Mesothelial cell of epicardium (in vitro differentiated cells): Measurements from ENCODE around the gene KLHL10. TPM values are rescaled to one million over a fixed set of nuclear protein-coding genes. Genes with fewer than 3 reads are reported as not detected.

Experiments used
- DNase-seq, 2 experiments: peaks; one replicate each; pipeline ENCODE4 v3.0.0; 2021; ENCODE audit warnings: low spot score in 2 of 2; ENCODE audit not compliant: unreplicated experiment in 2 of 2
- H3K27ac Mint-ChIP-seq: 2 replicates; pipeline ENCODE4 v1.8.0; 2021; ENCODE audit warnings: mixed read lengths
- H3K27me3 Mint-ChIP-seq: 2 replicates; pipeline ENCODE4 v1.8.0; 2021; ENCODE audit warnings: low read depth, mixed read lengths
- H3K36me3 Mint-ChIP-seq: 2 replicates; pipeline ENCODE4 v1.8.0; 2021; ENCODE audit warnings: mixed read lengths
- H3K4me1 Mint-ChIP-seq: 2 replicates; pipeline ENCODE4 v1.8.0; 2021; ENCODE audit warnings: mixed read lengths
- H3K4me3 Mint-ChIP-seq: 2 replicates; pipeline ENCODE4 v1.8.0; 2021; ENCODE audit warnings: mild to moderate bottlenecking, moderate library complexity, mixed read lengths
- H3K9me3 Mint-ChIP-seq: 2 replicates; pipeline ENCODE4 v1.8.0; 2021; ENCODE audit warnings: mixed read lengths
- total RNA-seq: library from RNA; stranded (reverse); gene quantifications from 3 replicates; pipeline ENCODE4 v1.2.1, GENCODE V29; 2021
- TF ChIP-seq, protein P1 (sequence below): fragments of 200-600 bp; sonication (generic); IDR thresholded peaks from one replicate; pipeline ENCODE4 v1.5.0; 2021; ENCODE audit warnings: antibody characterized with exemption; ENCODE audit not compliant: unreplicated experiment

KLHL10 gene
- total RNA-seq, 1 donor from 2014 or later, result 0.27 TPM

DNA sequence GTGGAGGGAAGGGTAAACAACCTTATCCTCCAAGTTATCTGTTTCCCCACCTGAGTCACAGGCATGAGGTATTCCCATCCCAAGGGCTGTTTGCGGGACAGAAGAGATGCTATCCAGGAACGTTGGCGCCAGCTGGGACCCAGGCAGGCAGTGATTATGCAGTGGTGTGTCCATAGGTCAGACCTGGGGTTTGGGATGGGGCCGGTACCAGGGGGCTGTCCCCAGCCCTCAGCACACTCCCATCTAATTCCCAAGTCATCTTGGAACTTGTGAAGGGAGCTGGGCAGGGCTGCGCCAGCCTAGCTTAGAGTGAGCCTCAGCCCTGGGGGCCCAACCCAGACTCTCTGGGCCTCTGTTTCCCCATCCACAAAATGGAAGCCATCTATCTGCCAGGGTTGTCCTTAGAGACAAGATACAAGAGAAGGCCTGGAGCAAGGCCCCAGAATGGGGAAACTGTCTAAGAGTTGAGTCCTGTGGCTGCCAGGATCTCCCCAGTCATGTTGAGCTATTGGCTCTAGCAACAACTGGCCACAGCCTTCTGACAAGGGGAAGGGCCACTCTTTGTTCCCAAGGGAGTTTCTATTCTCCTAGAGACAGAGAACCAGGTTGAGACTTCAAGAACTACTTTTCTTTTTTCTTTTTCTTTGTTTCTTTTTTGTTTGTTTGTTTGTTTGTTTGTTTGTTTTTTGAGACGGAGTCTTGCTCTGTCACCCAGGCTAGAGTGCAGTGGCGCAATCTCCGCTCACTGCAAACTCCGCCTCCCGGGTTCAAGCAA is 41.3 kb upstream of the KLHL10 start:
- Mint-ChIP-seq H3K4me3 (no peak overlapping the region), H3K27me3 (no peaks in the 10 kb centered on the region), H3K36me3 (no peaks in the 10 kb centered on the region), H3K27ac (peak overlapping the region; percentile 67), H3K4me1 (peaks cover 41% of the 10 kb centered on the region), H3K9me3 (no peaks in the 10 kb centered on the region)
- DNase-seq, result no peak
- TF ChIP-seq, protein P1, sequence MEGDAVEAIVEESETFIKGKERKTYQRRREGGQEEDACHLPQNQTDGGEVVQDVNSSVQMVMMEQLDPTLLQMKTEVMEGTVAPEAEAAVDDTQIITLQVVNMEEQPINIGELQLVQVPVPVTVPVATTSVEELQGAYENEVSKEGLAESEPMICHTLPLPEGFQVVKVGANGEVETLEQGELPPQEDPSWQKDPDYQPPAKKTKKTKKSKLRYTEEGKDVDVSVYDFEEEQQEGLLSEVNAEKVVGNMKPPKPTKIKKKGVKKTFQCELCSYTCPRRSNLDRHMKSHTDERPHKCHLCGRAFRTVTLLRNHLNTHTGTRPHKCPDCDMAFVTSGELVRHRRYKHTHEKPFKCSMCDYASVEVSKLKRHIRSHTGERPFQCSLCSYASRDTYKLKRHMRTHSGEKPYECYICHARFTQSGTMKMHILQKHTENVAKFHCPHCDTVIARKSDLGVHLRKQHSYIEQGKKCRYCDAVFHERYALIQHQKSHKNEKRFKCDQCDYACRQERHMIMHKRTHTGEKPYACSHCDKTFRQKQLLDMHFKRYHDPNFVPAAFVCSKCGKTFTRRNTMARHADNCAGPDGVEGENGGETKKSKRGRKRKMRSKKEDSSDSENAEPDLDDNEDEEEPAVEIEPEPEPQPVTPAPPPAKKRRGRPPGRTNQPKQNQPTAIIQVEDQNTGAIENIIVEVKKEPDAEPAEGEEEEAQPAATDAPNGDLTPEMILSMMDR, result no peak

DNA sequence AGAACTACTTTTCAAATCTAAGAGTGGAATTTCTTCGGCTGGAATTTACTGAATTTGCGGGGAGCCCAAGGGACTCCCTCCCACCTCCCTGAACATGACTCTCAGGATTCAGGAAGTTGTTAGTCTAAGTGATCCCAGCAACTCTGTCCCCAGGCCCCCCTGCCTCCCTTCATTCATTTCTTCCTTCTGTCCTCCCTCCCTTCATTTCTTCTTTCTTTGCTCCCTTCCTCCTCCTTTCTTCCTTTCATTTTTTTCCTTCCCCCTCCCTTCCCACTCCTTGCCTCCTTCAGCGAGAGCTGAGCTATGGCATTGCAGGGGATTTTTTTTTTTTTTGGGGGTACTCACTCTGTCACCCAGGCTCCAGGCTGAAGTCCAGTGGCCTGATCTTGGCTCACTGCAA is 40.2 kb upstream of the KLHL10 start:
- no peak for DNase-seq
- Mint-ChIP-seq H3K27me3 (no peaks in the 10 kb centered on the region), H3K4me1 (peaks cover 40% of the 10 kb centered on the region), H3K36me3 (peaks cover 2% of the 10 kb centered on the region), H3K27ac (peak overlapping the region; percentile 34), H3K9me3 (no peaks in the 10 kb centered on the region), H3K4me3 (no peak overlapping the region)
- TF ChIP-seq, protein P1, result no peak

DNA sequence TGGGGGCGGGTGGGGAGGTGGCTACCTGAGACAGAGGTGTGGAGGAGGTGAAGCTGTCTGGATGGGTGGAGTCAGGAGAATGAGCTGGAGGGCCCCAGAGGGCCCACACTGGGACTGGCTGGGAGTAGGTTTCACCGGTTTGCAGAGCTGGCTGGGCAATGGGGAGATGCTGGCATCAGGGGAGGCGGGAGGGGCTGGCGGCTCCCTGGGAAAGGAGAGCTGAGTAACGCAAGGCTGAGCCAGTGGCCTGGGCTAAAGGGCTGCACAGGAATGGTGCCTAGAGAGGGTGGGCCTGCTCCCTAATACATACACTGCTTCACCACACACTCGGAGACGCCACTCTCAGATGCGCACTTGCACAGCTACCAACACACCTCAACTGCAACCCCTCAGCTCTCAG is 38.3 kb upstream of the KLHL10 start:
- H3K9me3 Mint-ChIP-seq, result no peaks in the 10 kb centered on the region
- DNase-seq, result no peak
- no peaks in the 10 kb centered on the region for H3K27me3 Mint-ChIP-seq
- TF ChIP-seq, protein P1, result no peak
- H3K27ac Mint-ChIP-seq, result peak overlapping the region; percentile 68
- H3K36me3 Mint-ChIP-seq, result peaks cover 4% of the 10 kb centered on the region
- H3K4me3 Mint-ChIP-seq, result no peak overlapping the region
- peaks cover 21% of the 10 kb centered on the region for H3K4me1 Mint-ChIP-seq

DNA sequence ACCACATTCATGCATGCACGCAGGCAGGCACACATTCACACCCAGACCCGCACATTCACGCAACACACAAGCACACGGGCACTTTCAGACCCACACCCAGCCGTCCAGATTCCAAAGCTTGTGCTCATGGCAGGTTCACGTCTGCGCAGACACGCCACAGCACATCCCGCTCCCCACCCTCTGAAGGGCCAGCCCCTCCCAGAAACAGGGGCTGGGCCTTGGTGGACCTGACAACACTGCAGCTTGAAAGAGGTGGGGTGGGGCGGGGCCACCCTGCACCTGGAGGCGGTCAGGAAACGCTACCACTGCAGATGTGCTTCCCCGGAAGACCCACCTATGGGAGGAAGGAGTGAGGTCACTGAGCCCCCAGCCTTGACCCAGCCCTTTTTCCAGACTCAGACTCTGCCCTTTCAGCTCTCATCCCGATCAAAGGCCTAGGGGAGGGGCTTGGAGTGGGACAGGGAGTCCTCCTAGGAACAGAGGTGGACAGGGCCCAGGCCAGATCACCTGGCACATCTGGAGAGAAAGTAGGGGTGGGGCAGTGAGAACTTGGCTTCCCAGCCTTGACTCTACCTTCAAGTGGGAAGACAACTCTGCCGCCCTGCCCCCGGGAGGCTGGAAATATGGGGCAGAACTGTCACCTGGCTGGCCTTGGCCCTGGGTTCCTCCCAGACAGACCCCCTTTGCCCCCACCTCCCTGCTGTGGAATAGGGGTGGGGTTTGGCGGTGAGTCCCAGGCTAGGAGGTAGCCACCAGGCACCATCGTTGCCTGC is 36.8 kb upstream of the KLHL10 start:
- no peaks in the 10 kb centered on the region for H3K27me3 Mint-ChIP-seq
- H3K9me3 Mint-ChIP-seq, result no peaks in the 10 kb centered on the region
- peak overlapping the region; percentile 51 for H3K4me3 Mint-ChIP-seq
- H3K27ac Mint-ChIP-seq, result peak overlapping the region; percentile 94
- H3K4me1 Mint-ChIP-seq, result peaks cover 20% of the 10 kb centered on the region
- DNase-seq, result peak; percentile 48 to 67
- H3K36me3 Mint-ChIP-seq, result peaks cover 8% of the 10 kb centered on the region
- TF ChIP-seq, protein P1, result no peak

DNA sequence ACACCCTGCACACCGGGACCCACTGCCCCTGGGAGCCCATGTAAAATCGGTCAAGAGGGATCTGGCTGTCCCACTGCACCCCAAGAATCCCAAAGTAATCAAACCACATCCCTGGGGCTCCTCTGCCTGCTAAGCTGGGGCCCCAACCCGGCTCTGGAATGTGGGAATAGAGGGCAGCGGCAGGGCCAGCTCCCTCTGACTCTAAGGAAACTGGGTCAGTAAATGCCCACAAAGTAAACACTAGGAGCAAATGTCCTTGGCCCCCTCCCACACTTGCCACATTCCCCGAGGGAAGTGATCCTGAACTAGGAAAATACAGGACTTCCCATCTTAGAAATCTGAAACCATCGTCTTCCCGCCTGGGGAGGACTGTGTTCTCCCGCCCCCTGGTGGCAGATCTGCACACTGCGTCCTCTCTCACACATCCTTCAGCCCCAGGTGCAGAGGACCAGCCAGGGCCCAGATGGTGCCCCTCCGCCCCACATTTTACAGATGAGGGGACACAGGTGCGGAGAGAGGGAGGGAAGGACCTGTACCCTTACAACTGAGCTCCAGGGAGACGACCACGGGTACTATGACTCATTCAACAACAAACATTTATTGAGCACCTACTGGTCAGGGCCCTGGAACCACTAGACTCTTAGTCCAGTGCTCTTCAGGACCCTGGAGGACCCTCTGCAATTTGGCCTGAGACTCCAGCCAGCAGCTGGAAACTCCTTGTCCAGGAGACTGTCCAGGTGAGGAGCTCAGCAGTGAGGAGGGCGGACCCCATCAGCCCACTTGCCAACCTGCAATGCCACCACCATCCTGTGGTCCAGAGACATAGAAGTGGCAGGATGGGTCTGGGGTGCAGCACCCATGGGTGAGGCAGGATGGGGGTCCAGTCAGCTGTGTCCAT is 36.0 kb upstream of the KLHL10 start:
- peaks cover 8% of the 10 kb centered on the region for H3K36me3 Mint-ChIP-seq
- peak overlapping the region; percentile 94 for H3K27ac Mint-ChIP-seq
- H3K4me3 Mint-ChIP-seq, result peak overlapping the region; percentile 50

More for the DNA sequence above, 36.0 kb upstream of the KLHL10 start:
- TF ChIP-seq, protein P1, result peak; percentile 98
- H3K27me3 Mint-ChIP-seq, result no peaks in the 10 kb centered on the region
- no peaks in the 10 kb centered on the region for H3K9me3 Mint-ChIP-seq
- H3K4me1 Mint-ChIP-seq, result peaks cover 20% of the 10 kb centered on the region
- peak; percentile 78 to 93 for DNase-seq
